ENCODE results near the gene YIPF3. TPM values are rescaled to one million over a fixed set of nuclear protein-coding genes. Genes with fewer than 3 reads are reported as not detected.

The YIPF3 gene
- total and polyA plus RNA-seq, 2 experiments from 2014 or later: 134 to 195 TPM

DNA sequence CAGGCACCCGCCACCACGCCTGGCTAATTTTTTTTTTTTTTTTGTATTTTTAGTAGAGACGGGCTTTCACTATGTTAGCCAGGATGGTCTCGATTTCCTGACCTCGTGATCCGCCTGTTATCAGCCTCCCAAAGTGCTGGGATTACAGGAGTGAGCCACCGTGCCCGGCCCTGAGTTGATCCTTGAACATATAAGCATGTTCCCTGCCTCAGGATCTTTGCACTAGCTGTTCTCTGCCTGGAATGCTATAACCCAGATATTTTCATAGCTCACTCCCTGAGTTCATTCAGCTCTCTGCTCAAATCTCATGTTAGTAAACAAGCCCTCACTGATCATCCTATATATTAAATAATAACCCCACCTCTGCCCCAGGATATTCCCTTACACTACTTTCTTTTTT, 52.4 kb downstream of the YIPF3 start:
- DNase-seq (ENCODE audit: low read depth in 1 of 2, low spot score in 1 of 2): no peak
- Histone ChIP-seq H3K4me1 (ENCODE audit: low read depth) (no peaks in the 10 kb centered on the region), H3K27me3 (peaks cover 12% of the 10 kb centered on the region), H3K9me3 (ENCODE audit: low read depth) (no peaks in the 10 kb centered on the region), H3K4me3 (no peak overlapping the region), H3K27ac (no peak overlapping the region), H3K36me3 (no peaks in the 10 kb centered on the region)
- no peak for TF ChIP-seq CTCF (IDR thresholded peaks at IDR 0.05; ENCODE audit: low read depth, low read length)

DNA sequence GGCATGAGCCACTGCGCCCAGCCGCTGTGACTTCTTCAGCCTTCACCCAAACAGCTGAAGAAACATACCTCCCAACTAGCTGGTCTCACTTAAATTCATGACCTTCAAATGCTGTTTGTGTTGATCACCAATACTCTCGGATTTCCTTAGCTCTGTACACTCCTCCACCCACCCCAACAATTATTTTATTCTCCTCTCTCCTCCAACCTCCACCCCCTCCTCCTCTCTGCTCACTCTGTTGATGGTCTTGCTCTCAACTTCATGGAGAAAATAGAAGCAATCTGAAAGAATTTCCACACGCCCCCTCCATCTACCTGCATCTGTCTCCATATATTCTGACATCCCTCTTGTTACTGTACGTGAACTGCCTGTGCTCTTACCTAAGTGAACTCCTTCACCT, 54.8 kb downstream of the YIPF3 start:
- DNase-seq (ENCODE audit: low read depth in 1 of 2, low spot score in 1 of 2): no peak
- Histone ChIP-seq H3K4me3 (no peak overlapping the region), H3K27ac (no peak overlapping the region)

More for the DNA sequence above, 54.8 kb downstream of the YIPF3 start:
- TF ChIP-seq CTCF (IDR thresholded peaks at IDR 0.05; ENCODE audit: low read depth, low read length): no peak
- Histone ChIP-seq H3K4me1 (ENCODE audit: low read depth) (no peaks in the 10 kb centered on the region), H3K9me3 (ENCODE audit: low read depth) (no peaks in the 10 kb centered on the region), H3K36me3 (no peaks in the 10 kb centered on the region), H3K27me3 (peaks cover 24% of the 10 kb centered on the region)

Other genes with a start within 250 kb of the YIPF3 start
- gene SLC22A7, start 218.7 kb downstream of the YIPF3 start, total RNA-seq: not detected in 2 replicates
- 0.51 TPM in 1 of 2 replicates, not detected in the other for gene SLC22A7, start 218.7 kb downstream of the YIPF3 start, polyA plus RNA-seq
- 1.4 and 5.2 TPM in 2 replicates for gene CRIP3, start 208.1 kb downstream of the YIPF3 start, total RNA-seq
- 3.6 and 3.8 TPM in 2 replicates for gene CRIP3, start 208.1 kb downstream of the YIPF3 start, polyA plus RNA-seq
- gene ZNF318, start 147.3 kb downstream of the YIPF3 start, total RNA-seq: 14.8 and 27.2 TPM in 2 replicates
- gene ZNF318, start 147.3 kb downstream of the YIPF3 start, polyA plus RNA-seq: 16.2 and 22.9 TPM in 2 replicates
- 19.8 and 25.6 TPM in 2 replicates for gene ABCC10, start 89.4 kb downstream of the YIPF3 start, total RNA-seq
- gene ABCC10, start 89.4 kb downstream of the YIPF3 start, polyA plus RNA-seq: 20.6 and 29.4 TPM in 2 replicates
- 4.4 and 5.2 TPM in 2 replicates for gene DLK2, start 61.4 kb downstream of the YIPF3 start, total RNA-seq
- gene DLK2, start 61.4 kb downstream of the YIPF3 start, polyA plus RNA-seq: 4.6 and 5.0 TPM in 2 replicates
- 24.7 and 31.2 TPM in 2 replicates for gene TJAP1, start 39.4 kb downstream of the YIPF3 start, total RNA-seq
- 23.1 and 25.8 TPM in 2 replicates for gene TJAP1, start 39.4 kb downstream of the YIPF3 start, polyA plus RNA-seq
- 3.3 and 3.4 TPM in 2 replicates for gene LRRC73, start 6.6 kb downstream of the YIPF3 start, total RNA-seq
- 2.9 and 4.6 TPM in 2 replicates for gene LRRC73, start 6.6 kb downstream of the YIPF3 start, polyA plus RNA-seq
- gene POLR1C, start 163 bp upstream of the YIPF3 start, total RNA-seq: 20.7 and 28.6 TPM in 2 replicates
- gene POLR1C, start 163 bp upstream of the YIPF3 start, polyA plus RNA-seq: 27.9 and 38.8 TPM in 2 replicates
- gene XPO5, start 59.1 kb upstream of the YIPF3 start, total RNA-seq: 29.5 and 31.3 TPM in 2 replicates
- gene XPO5, start 59.1 kb upstream of the YIPF3 start, polyA plus RNA-seq: 29.4 and 51.8 TPM in 2 replicates
- gene POLH, start 59.3 kb upstream of the YIPF3 start, total RNA-seq: 7.1 and 10.3 TPM in 2 replicates
- gene POLH, start 59.3 kb upstream of the YIPF3 start, polyA plus RNA-seq: 5.5 and 5.6 TPM in 2 replicates
- gene GTPBP2, start 112.3 kb upstream of the YIPF3 start, total RNA-seq: 48.8 and 63.6 TPM in 2 replicates
- 16.4 and 22.8 TPM in 2 replicates for gene GTPBP2, start 112.3 kb upstream of the YIPF3 start, polyA plus RNA-seq
- 34.0 and 68.4 TPM in 2 replicates for gene MAD2L1BP, start 118.9 kb upstream of the YIPF3 start, total RNA-seq
- 53.7 and 60.6 TPM in 2 replicates for gene MAD2L1BP, start 118.9 kb upstream of the YIPF3 start, polyA plus RNA-seq
- gene RSPH9, start 128.1 kb upstream of the YIPF3 start, total RNA-seq: 2.1 and 2.9 TPM in 2 replicates
- gene RSPH9, start 128.1 kb upstream of the YIPF3 start, polyA plus RNA-seq: 5.8 and 8.1 TPM in 2 replicates
- gene MRPS18A, start 170.9 kb upstream of the YIPF3 start, total RNA-seq: 65.9 and 80.2 TPM in 2 replicates
- 87.0 and 94.8 TPM in 2 replicates for gene MRPS18A, start 170.9 kb upstream of the YIPF3 start, polyA plus RNA-seq